BLaER1 treated with 17β-estradiol and CSF1 and Interleukin-3, amounts not matched to agents 10 nM and 100 nM (cell line): Measurements from ENCODE around the gene NEDD4L.
A peak's percentile ranks its signal among the peaks of the same experiment; 100 is the strongest.

Experiments
- H3K27ac ChIP-seq, 11 experiments: shearing (Covaris generic); formaldehyde crosslinking; 2 replicates each; pipeline ENCODE4 v1.8.1; 2022
- H3K27me3 ChIP-seq, 11 experiments: shearing (Covaris generic); formaldehyde crosslinking; 2 replicates each; pipeline ENCODE4 v1.8.1; 2022
- H3K36me3 ChIP-seq, 11 experiments: shearing (Covaris generic); formaldehyde crosslinking; 2 replicates each; pipeline ENCODE4 v1.8.1; 2022
- H3K4me1 ChIP-seq, 10 experiments: shearing (Covaris generic); formaldehyde crosslinking; 2 replicates each; pipeline ENCODE4 v1.8.1; 2022
- H3K4me2 ChIP-seq, 11 experiments: shearing (Covaris generic); formaldehyde crosslinking; 2 replicates each; pipeline ENCODE4 v1.8.1; 2022
- H3K4me3 ChIP-seq, 10 experiments: shearing (Covaris generic); formaldehyde crosslinking; 2 replicates each; pipeline ENCODE4 v1.8.1; 2022
- H3K9ac ChIP-seq, 11 experiments: shearing (Covaris generic); formaldehyde crosslinking; 2 replicates each; pipeline ENCODE4 v1.8.1; 2022
- H3K9me3 ChIP-seq, 11 experiments: shearing (Covaris generic); formaldehyde crosslinking; replicated peaks in 1 of 11; 2 replicates each; pipeline ENCODE4 v1.8.1; 2022
- H4K20me1 ChIP-seq, 11 experiments: shearing (Covaris generic); formaldehyde crosslinking; 2 replicates each; pipeline ENCODE4 v1.8.1; 2022
- Cebpa-rat ChIP-seq, 11 experiments: shearing (Covaris generic); IDR thresholded peaks; 2 replicates each; pipeline ENCODE4 v1.8.1; 2022

The NEDD4L gene

DNA sequence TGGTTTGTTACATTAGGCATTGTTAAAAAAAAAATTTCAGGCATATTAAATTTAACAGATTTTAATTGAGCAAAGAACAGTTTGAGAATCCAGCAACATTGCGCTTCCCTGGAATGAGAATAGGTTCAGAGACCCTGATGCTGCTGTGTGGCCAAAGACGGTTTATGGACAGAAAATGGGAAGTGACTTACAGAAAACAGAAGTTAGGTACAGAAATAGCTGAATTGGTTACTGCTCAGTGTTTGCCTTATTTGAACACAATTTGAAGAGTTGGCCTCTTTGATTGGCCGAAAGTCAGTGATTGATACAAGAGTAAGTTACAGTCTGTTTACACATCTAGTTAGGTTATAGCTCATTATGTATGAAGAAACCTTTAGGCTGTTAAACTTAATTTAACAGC, 6.0 kb upstream of the NEDD4L start:
- H3K27ac ChIP-seq = no peak overlapping the region
- no peak overlapping the region for H3K4me3 ChIP-seq
- peaks cover 8 to 33% (median 21%) of the 10 kb centered on the region in 10 experiments for H3K4me1 ChIP-seq
- H3K36me3 ChIP-seq = no peaks in the 10 kb centered on the region
- H3K4me2 ChIP-seq = peak overlapping the region in 2 of 11 experiments; percentile 7 to 43; a peak in 3 of 22 replicates
- H3K9me3 ChIP-seq = no peaks in the 10 kb centered on the region
- no peak overlapping the region for H3K9ac ChIP-seq
- TF ChIP-seq Cebpa-rat (IDR thresholded peaks at IDR 0.05) = no peak
- H4K20me1 ChIP-seq = no peaks in the 10 kb centered on the region
- no peaks in the 10 kb centered on the region for H3K27me3 ChIP-seq

DNA sequence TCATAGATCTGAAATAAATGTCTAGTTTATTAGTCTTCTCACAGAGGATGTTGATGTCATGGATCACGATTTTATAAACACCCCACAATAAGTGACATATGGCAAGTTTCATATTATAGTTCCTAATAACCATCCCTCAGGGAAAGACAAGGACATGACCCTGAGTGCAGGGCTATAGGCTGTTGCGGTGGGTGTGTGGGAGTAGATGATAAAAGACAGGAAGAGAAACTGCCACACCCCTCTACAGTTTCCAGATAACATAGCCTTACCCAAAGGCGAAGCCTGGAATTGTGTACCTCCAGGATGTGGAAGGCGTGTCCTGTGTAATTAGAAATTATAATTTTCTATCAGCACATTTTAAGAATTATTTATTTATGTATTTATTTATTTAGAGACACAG, 2.4 kb upstream of the NEDD4L start:
- no peak overlapping the region for H3K9ac ChIP-seq
- H3K27me3 ChIP-seq = no peaks in the 10 kb centered on the region; a peak in 1 of 22 replicates
- H3K9me3 ChIP-seq = no peaks in the 10 kb centered on the region
- no peak overlapping the region for H3K27ac ChIP-seq
- H3K4me1 ChIP-seq = peaks cover 20 to 49% (median 36%) of the 10 kb centered on the region in 10 experiments
- H3K4me3 ChIP-seq = no peak overlapping the region
- no peaks in the 10 kb centered on the region for H3K36me3 ChIP-seq
- peaks cover 0 to 22% (median 8%) of the 10 kb centered on the region in 11 experiments; a peak in 12 of 22 replicates for H4K20me1 ChIP-seq
- TF ChIP-seq Cebpa-rat (IDR thresholded peaks at IDR 0.05) = no peak
- H3K4me2 ChIP-seq = peak overlapping the region in 7 of 11 experiments; percentile 18 to 96 (median 91); a peak in 13 of 22 replicates

DNA sequence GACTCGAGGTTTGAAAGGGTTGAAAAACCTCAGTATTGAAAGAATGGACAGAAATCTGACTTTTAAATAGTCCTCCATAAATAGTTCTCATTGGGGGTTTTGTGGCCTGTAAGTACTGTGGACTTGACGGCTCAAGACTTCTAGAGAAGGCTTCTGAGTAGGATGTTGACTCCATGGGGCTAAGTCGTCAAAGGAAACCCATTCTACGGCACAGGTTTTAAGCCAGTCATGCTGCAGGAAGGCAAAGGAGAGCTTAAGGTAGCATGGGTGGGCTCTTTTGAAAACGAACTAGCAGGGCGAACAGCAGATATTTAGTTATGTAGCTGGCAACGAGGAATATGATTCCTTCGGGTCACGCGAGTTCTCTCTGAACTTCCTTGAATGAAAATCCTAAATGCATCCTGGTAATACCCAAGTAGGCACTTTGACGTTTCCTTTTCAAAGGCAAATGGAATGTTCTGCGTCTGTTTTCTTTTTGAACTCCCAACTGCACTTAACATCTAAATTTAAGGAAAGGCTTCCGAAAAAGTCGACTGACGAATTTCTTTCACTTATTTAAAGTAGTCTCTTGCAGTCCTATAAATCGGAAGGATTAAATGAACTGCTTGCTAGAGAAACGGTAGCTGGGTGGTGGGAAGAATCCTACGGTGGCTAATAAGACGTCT, 1.1 kb upstream of the NEDD4L start:
- peak overlapping the region; percentile 79 to 99 (median 97) for H3K4me3 ChIP-seq
- TF ChIP-seq Cebpa-rat (IDR thresholded peaks at IDR 0.05) = no peak
- H3K4me1 ChIP-seq = peaks cover 20 to 48% (median 38%) of the 10 kb centered on the region in 10 experiments
- peak overlapping the region in 1 of 11 experiments; percentile 88; a peak in 1 of 22 replicates for H3K27ac ChIP-seq
- no peaks in the 10 kb centered on the region for H3K9me3 ChIP-seq
- H3K9ac ChIP-seq = peak overlapping the region in 10 of 11 experiments; percentile 18 to 94 (median 83); a peak in 16 of 22 replicates
- peaks cover 0 to 35% (median 11%) of the 10 kb centered on the region in 11 experiments; a peak in 13 of 22 replicates for H4K20me1 ChIP-seq
- peak overlapping the region; percentile 71 to 98 (median 91) for H3K4me2 ChIP-seq
- H3K36me3 ChIP-seq = no peaks in the 10 kb centered on the region
- no peaks in the 10 kb centered on the region; a peak in 1 of 22 replicates for H3K27me3 ChIP-seq

DNA sequence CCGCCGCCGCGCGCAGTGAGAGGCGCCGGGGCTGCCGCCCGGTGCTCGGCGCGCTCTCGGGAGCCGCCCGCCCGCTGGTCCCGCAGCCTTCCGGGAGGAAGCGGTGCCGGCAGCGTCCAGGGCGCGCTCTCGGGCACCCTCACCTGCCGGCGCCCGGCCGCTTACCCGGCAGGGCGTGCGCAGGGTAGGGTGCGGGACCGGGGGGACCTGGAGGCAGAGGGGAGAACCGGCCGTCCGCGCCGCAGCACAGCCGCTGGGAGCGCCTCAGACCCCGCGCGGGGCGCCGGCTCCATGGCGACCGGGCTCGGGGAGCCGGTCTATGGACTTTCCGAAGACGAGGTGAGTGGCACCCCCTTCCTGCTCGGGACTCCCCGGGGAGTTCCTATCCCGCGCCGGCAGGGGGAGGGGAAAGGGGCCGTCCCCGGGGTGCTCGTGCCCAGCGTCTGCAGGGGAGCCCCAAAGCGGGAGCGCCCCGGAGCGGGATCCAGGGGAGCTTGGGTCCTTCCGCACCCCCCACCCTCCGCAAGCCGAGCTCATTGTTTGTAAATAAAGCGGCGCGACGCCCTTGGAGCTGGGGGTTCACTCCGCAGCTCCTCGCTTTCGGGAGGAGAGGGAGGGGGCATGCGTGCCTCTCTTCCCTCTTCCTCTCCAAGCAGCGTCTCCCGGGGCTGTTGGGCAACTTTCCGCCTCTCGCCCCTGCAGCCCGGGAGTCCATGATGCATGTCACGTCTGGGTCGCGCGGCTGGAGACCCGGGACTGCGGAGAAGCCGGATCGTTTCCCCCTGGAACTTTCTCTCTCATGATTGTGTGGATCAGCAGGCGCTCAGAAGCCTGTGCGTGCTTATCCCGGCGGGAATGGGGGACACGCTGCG, 580 bp downstream of the NEDD4L start:
- Histone ChIP-seq H4K20me1 (peaks cover 0 to 52% (median 11%) of the 10 kb centered on the region in 11 experiments; a peak in 13 of 22 replicates), H3K27ac (peak overlapping the region in 10 of 11 experiments; percentile 62 to 89 (median 80); a peak in 20 of 22 replicates), H3K27me3 (no peaks in the 10 kb centered on the region; a peak in 1 of 22 replicates), H3K4me2 (peak overlapping the region; percentile 83 to 99 (median 96)), H3K4me1 (peaks cover 20 to 54% (median 38%) of the 10 kb centered on the region in 10 experiments), H3K36me3 (no peaks in the 10 kb centered on the region), H3K9ac (peak overlapping the region; percentile 78 to 94 (median 83)), H3K4me3 (peak overlapping the region; percentile 79 to 99 (median 97)), H3K9me3 (no peaks in the 10 kb centered on the region)
- peak in 6 of 11 experiments; percentile 27 to 82 (median 68); a peak in 8 of 22 replicates for TF ChIP-seq Cebpa-rat (IDR thresholded peaks at IDR 0.05)

DNA sequence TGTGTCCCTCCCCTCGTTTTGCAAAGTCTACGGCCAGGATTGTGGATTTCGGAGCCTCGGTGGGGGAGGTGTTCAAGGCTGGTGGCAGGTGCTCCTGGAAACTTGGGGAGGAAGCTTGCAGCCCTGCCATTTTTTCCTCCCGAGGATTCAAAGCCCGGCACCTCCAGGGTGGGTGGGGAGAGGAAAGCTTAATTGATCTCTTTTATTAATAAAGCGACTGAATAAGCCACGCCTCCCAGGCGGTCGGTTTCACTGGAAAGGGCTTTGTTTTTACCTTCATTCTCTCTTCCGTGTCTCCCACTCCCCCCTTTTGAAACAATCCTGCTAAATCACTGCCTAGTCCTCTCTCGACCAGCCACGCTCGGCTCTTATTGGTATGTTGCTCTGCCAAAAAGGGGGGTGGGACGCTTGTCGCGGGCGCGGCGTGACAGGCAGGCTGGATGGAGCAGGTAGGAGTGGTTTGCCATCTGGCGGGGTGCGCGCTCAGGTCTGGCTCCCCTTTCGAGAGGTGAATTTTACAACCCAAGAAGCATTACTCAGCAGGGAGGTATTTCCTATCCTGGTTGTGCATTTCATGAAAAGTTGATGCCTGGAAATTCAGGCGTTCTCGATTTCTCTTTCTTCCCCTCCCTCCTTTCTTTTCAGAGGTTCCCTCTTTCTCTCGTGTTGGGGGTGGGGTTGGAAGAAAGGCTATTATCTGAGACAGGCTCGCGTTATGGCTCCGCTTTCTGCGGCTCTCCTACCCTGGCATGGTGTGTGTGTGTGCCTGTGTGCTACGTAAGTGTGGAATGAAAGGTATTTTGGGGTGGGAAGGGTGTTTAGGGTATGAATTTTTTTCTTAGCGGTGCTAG, 1.4 kb downstream of the NEDD4L start:
- Histone ChIP-seq H3K4me3 (peak overlapping the region; percentile 79 to 99 (median 97)), H3K27me3 (no peaks in the 10 kb centered on the region; a peak in 1 of 22 replicates), H3K9ac (peak overlapping the region; percentile 78 to 94 (median 83)), H3K9me3 (no peaks in the 10 kb centered on the region), H3K4me1 (peaks cover 20 to 54% (median 38%) of the 10 kb centered on the region in 10 experiments), H3K27ac (peak overlapping the region in 9 of 11 experiments; percentile 77 to 89 (median 81); a peak in 16 of 22 replicates), H3K4me2 (peak overlapping the region; percentile 83 to 99 (median 96)), H3K36me3 (no peaks in the 10 kb centered on the region), H4K20me1 (peaks cover 0 to 61% (median 11%) of the 10 kb centered on the region in 11 experiments; a peak in 13 of 22 replicates)
- no peak; a peak in 1 of 22 replicates for TF ChIP-seq Cebpa-rat (IDR thresholded peaks at IDR 0.05)

DNA sequence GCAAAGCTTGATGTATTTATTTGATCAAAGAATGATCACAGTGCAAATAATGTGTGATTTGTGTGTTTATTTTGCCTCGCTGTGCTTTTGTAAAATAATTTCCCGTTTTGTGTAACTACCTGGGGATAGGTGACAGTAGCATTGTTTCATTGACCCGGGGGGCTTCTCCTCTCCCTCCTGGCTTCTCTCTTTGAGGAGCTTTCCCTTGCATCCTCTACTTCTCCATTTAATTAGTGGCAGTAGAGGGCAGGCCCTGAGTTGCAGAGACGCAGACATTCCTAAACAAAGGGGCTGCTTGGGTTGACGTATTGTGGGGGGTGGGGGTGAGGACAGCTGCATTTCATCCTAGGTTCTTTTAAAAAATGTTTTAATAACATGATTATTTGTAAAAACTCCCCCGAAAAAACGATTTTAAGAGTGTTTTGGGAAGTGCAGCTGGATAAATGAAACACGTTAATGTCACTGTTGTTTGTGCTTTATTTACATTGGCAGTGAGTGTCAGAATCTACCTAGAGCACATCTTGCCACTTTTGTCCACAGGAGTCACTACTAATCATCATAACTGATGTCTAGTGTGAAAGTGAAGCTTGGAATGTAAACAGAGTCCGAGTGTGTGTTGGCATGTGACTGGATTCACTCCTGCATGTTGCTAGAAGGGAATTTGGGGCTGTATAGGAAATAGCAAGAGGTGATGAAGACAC, 2.2 kb downstream of the NEDD4L start:
- Histone ChIP-seq H3K4me3 (peak overlapping the region; percentile 79 to 99 (median 97)), H3K27ac (0 out of 22 replicates have a peak overlapping the region, but pooled peaks of 1 of the 11 experiments have one; percentile 77), H3K9me3 (no peaks in the 10 kb centered on the region), H3K9ac (peak overlapping the region in 10 of 11 experiments; percentile 78 to 94 (median 83); a peak in 18 of 22 replicates), H3K27me3 (no peaks in the 10 kb centered on the region; a peak in 1 of 22 replicates), H3K36me3 (no peaks in the 10 kb centered on the region), H4K20me1 (peaks cover 0 to 68% (median 11%) of the 10 kb centered on the region in 11 experiments; a peak in 13 of 22 replicates), H3K4me2 (peak overlapping the region; percentile 83 to 99 (median 96)), H3K4me1 (peaks cover 20 to 48% (median 36%) of the 10 kb centered on the region in 10 experiments)
- no peak for TF ChIP-seq Cebpa-rat (IDR thresholded peaks at IDR 0.05)

DNA sequence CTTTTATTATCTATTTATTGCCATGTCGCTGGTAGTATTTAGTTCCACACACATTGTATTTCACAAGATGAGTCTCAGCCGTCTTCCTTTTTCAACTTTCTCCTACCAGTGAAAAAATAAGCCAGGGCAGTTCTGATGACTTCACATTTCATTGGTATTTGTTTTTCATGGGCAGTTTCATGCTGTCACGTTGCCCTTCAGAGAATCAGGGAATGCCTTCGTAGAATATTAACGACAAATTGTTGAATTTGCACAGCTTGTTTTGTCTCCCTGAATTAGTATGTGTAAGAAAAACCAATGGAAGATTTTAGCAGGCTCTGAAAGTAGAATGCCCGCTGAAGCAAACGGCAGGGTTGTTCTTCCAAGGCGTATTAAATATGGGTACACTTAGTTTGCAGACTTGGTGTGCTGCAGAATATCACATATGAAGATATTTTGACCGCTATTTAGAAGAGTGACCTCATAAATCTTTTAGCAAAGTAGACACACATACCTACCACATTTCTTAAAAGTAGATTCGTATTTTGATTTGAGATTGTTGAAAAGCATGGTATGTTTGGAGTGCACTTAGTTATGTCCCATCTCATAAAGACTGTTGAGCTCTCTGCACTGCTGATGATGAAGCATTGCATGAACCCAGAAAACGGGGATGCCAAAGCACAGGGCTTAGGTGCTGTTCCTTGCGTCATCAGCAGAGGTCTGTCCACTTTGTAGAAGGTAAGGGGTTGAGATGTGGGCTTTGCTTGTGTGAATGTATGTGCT, 2.9 kb downstream of the NEDD4L start:
- Histone ChIP-seq H3K4me3 (no peak overlapping the region), H3K27me3 (no peaks in the 10 kb centered on the region; a peak in 1 of 22 replicates), H4K20me1 (peaks cover 0 to 76% (median 11%) of the 10 kb centered on the region in 11 experiments; a peak in 13 of 22 replicates), H3K9ac (no peak overlapping the region), H3K36me3 (no peaks in the 10 kb centered on the region), H3K4me1 (peaks cover 20 to 40% (median 28%) of the 10 kb centered on the region in 10 experiments), H3K9me3 (no peaks in the 10 kb centered on the region), H3K4me2 (peak overlapping the region in 9 of 11 experiments; percentile 83 to 98 (median 95); a peak in 14 of 22 replicates), H3K27ac (no peak overlapping the region)
- TF ChIP-seq Cebpa-rat (IDR thresholded peaks at IDR 0.05) = no peak
